Measurements from ENCODE around the gene DOK6.

DOK6 gene

DNA sequence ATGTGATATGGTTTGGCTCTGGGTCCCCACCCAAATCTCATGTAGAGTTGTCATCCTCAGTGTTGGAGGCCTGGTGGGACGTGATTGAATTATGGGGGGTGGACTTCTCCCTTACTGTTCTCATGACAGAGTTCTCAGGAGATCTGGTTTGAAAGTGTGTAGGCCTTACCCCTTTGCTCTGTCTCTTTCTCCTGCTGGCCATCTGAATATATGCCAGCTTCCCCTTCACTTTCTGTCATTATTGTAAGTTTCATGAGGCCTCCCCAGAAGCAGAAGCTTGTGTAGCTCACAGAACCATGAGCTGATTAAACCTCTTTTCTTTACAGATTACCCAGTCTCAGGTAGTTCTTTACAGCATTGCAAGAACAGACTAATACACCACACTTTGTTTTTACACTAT, 222.3 kb downstream of the DOK6 start:
- no peak overlapping the region for H3K4me3 ChIP-seq (ENCODE audit: low read depth, low read length)
- TF ChIP-seq, protein P1, sequence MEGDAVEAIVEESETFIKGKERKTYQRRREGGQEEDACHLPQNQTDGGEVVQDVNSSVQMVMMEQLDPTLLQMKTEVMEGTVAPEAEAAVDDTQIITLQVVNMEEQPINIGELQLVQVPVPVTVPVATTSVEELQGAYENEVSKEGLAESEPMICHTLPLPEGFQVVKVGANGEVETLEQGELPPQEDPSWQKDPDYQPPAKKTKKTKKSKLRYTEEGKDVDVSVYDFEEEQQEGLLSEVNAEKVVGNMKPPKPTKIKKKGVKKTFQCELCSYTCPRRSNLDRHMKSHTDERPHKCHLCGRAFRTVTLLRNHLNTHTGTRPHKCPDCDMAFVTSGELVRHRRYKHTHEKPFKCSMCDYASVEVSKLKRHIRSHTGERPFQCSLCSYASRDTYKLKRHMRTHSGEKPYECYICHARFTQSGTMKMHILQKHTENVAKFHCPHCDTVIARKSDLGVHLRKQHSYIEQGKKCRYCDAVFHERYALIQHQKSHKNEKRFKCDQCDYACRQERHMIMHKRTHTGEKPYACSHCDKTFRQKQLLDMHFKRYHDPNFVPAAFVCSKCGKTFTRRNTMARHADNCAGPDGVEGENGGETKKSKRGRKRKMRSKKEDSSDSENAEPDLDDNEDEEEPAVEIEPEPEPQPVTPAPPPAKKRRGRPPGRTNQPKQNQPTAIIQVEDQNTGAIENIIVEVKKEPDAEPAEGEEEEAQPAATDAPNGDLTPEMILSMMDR (IDR thresholded peaks at IDR 0.05; ENCODE audit: borderline replicate concordance, insufficient read depth, low read depth, low read length), result no peak

DNA sequence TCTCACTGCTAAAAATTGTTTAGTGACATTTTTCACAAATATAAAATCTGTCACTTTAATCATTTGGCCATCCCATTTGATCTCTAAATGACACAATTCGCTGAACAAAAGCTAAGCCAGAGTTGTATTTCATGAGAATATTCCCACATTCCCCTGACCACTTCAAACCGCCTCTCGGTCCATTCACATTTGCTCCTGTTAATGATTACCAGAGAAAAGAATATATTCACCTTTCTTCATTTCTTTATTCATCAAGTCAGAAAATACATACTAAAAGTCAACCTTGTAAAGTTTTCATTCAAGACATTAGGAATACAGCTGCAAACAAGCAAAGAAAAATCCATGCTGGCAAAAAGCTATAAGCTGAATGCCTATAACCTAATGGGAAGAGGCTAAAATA, 225.5 kb downstream of the DOK6 start:
- TF ChIP-seq, protein P1 (IDR thresholded peaks at IDR 0.05; ENCODE audit: borderline replicate concordance, insufficient read depth, low read depth, low read length), result no peak

DNA sequence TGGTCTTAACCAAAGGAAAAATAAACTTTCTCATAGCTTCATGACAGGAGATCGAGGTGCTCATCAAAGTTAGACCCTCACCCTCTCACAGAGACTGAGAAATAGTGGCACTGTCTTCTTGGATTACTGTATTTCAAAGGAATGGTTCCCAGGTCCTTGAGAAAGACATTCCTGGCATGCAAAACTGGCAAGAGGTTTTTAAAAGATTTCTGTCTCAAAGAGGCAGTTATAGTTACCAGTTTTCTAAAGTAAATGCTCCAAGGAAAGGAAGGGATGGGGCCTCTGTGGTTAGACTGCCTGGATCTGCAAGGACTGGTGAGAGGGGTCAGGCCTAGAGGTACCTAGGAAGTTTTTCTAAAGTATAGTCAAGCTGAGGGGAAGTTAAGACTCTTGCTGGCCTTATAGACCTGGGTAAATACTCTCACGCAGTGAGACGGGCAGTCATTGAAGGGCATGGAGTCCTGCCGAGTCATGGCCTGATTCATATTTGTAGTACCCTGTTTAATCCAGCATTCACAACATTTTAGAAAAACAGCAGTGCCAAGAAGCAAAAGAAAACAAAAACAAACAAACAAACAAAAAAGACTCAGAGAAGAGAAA, 226.1 kb downstream of the DOK6 start:
- no peak overlapping the region for H3K4me3 ChIP-seq (ENCODE audit: low read depth, low read length)
- TF ChIP-seq, protein P1 (IDR thresholded peaks at IDR 0.05; ENCODE audit: borderline replicate concordance, insufficient read depth, low read depth, low read length), result no peak

More for the DNA sequence above, 225.5 kb downstream of the DOK6 start:
- H3K4me3 ChIP-seq (ENCODE audit: low read depth, low read length), result no peak overlapping the region

DNA sequence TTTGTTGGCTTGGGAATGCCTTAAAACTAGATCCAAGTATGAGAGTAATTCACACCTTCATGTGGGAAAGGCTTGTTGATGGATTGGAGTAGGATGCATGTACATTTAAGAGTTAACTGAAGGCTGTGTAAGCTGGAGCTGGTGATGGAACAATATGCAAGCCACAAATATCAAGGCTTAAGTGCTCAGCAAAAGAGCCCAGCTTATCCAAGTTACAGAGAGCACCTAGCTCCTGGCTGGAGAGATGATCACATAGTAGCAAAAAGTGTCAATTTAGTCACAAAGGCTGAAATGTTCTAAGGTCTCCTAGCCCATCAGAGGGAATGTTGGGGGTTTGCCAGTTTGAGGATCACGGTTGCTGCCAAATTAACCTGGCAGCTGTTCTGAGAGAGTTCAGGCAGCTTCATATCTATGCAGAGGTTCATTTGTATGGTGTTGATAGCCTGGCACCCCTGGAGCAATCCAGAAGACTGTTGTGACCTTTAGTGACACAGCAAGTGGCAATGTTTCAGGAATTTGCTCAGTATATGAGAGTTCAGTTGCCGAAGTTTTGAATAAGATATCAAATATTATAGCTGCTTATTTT, 228.2 kb downstream of the DOK6 start:
- TF ChIP-seq, protein P1 (IDR thresholded peaks at IDR 0.05; ENCODE audit: borderline replicate concordance, insufficient read depth, low read depth, low read length), result no peak
- H3K4me3 ChIP-seq (ENCODE audit: low read depth, low read length), result no peak overlapping the region

DNA sequence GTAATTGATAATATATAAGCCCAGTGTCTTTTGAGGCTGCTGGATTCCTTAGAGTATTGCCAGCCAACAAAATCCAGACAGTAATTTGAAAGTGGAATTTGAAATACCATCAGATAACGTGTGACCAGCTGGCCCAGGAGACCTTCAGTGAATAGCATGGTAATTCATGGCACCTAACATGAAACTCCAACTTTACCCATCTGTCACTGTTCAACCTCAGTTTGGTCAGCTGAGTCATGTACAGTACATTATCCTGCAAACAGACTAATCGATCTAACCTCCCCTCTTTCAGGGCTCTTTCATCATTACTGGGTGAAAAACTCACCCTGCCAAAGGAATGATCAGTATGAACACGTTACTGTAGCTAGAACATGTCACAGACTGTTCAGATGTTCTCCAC, 230.6 kb downstream of the DOK6 start:
- TF ChIP-seq, protein P1 (IDR thresholded peaks at IDR 0.05; ENCODE audit: borderline replicate concordance, insufficient read depth, low read depth, low read length), result no peak
- no peak overlapping the region for H3K4me3 ChIP-seq (ENCODE audit: low read depth, low read length)

DNA sequence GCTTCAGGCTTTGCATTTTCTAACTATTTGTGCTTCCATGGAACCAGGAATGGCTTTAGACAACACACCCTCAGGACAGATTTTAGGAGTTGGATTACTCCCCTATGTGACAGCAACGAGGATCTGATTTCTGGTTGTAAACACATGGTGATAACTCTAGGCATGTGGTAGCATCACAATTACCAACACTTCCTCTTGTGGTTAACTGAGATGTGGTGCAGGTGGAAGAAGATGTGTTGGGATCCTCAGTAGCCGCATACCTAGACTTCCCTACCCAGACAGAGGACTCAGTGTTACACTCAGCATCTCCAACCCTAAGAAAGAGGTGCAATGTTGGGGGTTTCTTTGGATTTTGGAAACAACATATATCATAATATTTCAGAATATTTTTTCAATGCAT, 234.8 kb downstream of the DOK6 start:
- no peak overlapping the region for H3K4me3 ChIP-seq (ENCODE audit: low read depth, low read length)
- TF ChIP-seq, protein P1 (IDR thresholded peaks at IDR 0.05; ENCODE audit: borderline replicate concordance, insufficient read depth, low read depth, low read length), result no peak

Measured in GM12875 (cell line).